HepG2 (cell line): Measurements from ENCODE around the gene ADAMTS2.

Source experiments
- BHLHE40 ChIP-seq: IDR thresholded peaks from 2 replicates; pipeline ENCODE4 v1.6.1; 2011; ENCODE audit warnings: low read length, improper control_type of control experiment
- MYC ChIP-seq: sonication (generic); formaldehyde crosslinking; IDR thresholded peaks from 2 replicates; pipeline ENCODE4 v1.9.0; 2021; ENCODE audit warnings: missing genetic modification reagents, borderline replicate concordance
- SP1 ChIP-seq, 2 experiments: fragments of 450-650 bp in 1 of 2; sonication (generic) in 1 of 2; formaldehyde crosslinking in 1 of 2; IDR thresholded peaks; 2 replicates each; pipeline versions ENCODE4 v1.4.0 to v1.6.1; 2016 to 2020; ENCODE audit warnings: missing genetic modification reagents in 1 of 2
- ZFP36 ChIP-seq: fragments of 150-350 bp; IDR thresholded peaks from 2 replicates; pipeline ENCODE4 v1.6.1; 2018; ENCODE audit warnings: borderline replicate concordance, low read length, low read depth; ENCODE audit not compliant: partially characterized antibody
- TF ChIP-seq, protein P1 (sequence below): fragments of 450-650 bp; IDR thresholded peaks from 2 replicates; pipeline ENCODE4 v1.6.1; 2017; ENCODE audit warnings: mild to moderate bottlenecking

- TF ChIP-seq SP1 (IDR thresholded peaks at IDR 0.05): no peak
- TF ChIP-seq SP1 (CRISPR knock-in tag; IDR thresholded peaks at IDR 0.05): no peak
- TF ChIP-seq BHLHE40: no peak
- TF ChIP-seq ZFP36: no peak
- TF ChIP-seq MYC: no peak
- TF ChIP-seq, protein P1, sequence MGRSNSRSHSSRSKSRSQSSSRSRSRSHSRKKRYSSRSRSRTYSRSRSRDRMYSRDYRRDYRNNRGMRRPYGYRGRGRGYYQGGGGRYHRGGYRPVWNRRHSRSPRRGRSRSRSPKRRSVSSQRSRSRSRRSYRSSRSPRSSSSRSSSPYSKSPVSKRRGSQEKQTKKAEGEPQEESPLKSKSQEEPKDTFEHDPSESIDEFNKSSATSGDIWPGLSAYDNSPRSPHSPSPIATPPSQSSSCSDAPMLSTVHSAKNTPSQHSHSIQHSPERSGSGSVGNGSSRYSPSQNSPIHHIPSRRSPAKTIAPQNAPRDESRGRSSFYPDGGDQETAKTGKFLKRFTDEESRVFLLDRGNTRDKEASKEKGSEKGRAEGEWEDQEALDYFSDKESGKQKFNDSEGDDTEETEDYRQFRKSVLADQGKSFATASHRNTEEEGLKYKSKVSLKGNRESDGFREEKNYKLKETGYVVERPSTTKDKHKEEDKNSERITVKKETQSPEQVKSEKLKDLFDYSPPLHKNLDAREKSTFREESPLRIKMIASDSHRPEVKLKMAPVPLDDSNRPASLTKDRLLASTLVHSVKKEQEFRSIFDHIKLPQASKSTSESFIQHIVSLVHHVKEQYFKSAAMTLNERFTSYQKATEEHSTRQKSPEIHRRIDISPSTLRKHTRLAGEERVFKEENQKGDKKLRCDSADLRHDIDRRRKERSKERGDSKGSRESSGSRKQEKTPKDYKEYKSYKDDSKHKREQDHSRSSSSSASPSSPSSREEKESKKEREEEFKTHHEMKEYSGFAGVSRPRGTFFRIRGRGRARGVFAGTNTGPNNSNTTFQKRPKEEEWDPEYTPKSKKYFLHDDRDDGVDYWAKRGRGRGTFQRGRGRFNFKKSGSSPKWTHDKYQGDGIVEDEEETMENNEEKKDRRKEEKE: no peak
These were observed 2.8 kb upstream of the ADAMTS2 start for GRCh38 chr5:179348011-179348530.
